HepG2 (cell line): ENCODE data around the gene RBBP8NL. TPM values are rescaled to one million over a fixed set of nuclear protein-coding genes. Genes with fewer than 3 reads are reported as not detected.

ENCODE experiments used
- ARID2 ChIP-seq: sonication (generic); formaldehyde crosslinking; IDR thresholded peaks from 2 replicates; pipeline ENCODE4 v1.8.1; 2022; ENCODE audit warnings: mild to moderate bottlenecking, missing genetic modification reagents, borderline replicate concordance
- BRCA1 ChIP-seq: sonication (generic); formaldehyde crosslinking; IDR thresholded peaks from 2 replicates; pipeline ENCODE4 v1.4.0; 2020; ENCODE audit warnings: missing genetic modification reagents
- CEBPB ChIP-seq: IDR thresholded peaks from 2 replicates; pipeline ENCODE4 v1.6.1; 2011; ENCODE audit warnings: low read depth, low read length, improper control_type of control experiment, borderline replicate concordance
- CENPX ChIP-seq: sonication (generic); formaldehyde crosslinking; IDR thresholded peaks from 2 replicates; pipeline ENCODE4 v1.9.0; 2021; ENCODE audit warnings: mild to moderate bottlenecking, missing genetic modification reagents, moderate library complexity
- FOXC1 ChIP-seq: sonication (generic); formaldehyde crosslinking; IDR thresholded peaks from 2 replicates; pipeline ENCODE4 v1.8.0; 2022; ENCODE audit warnings: mild to moderate bottlenecking, missing genetic modification reagents, borderline replicate concordance
- ISX ChIP-seq: sonication (generic); formaldehyde crosslinking; conservative IDR thresholded peaks from 2 replicates; pipeline ENCODE4 v1.5.0; 2020; ENCODE audit warnings: missing genetic modification reagents
- MEIS1 ChIP-seq: sonication (generic); formaldehyde crosslinking; IDR thresholded peaks from 2 replicates; pipeline ENCODE4 v1.9.0; 2021; ENCODE audit warnings: mild to moderate bottlenecking, missing genetic modification reagents, moderate library complexity, borderline replicate concordance
- NFIB ChIP-seq: sonication (generic); formaldehyde crosslinking; IDR thresholded peaks from 2 replicates; pipeline ENCODE4 v1.9.0; 2021; ENCODE audit warnings: missing genetic modification reagents, mild to moderate bottlenecking, borderline replicate concordance
- PHF20 ChIP-seq: sonication (generic); formaldehyde crosslinking; IDR thresholded peaks from 2 replicates; pipeline ENCODE4 v1.5.0; 2020; ENCODE audit warnings: mild to moderate bottlenecking, missing genetic modification reagents
- RXRA ChIP-seq: sonication (generic); formaldehyde crosslinking; IDR thresholded peaks from 2 replicates; pipeline ENCODE4 v1.5.1; 2020; ENCODE audit warnings: missing genetic modification reagents
- SAP130 ChIP-seq: IDR thresholded peaks from 2 replicates; pipeline ENCODE4 v1.6.1; 2016; ENCODE audit warnings: low read depth
- SMAD9 ChIP-seq: sonication (generic); formaldehyde crosslinking; IDR thresholded peaks from 2 replicates; pipeline ENCODE4 v1.5.1; 2020; ENCODE audit warnings: mild to moderate bottlenecking, missing genetic modification reagents
- SMARCE1 ChIP-seq: fragments of 450-650 bp; IDR thresholded peaks from 2 replicates; pipeline ENCODE4 v1.6.1; 2017; ENCODE audit warnings: borderline replicate concordance
- XRCC5 ChIP-seq: fragments of 200-400 bp; formaldehyde crosslinking; optimal IDR thresholded peaks from 2 replicates; pipeline ENCODE3; 2017; ENCODE audit warnings: mild to moderate bottlenecking, low read length
- ZFAT ChIP-seq: sonication (generic); formaldehyde crosslinking; conservative IDR thresholded peaks from 2 replicates; pipeline ENCODE4 v1.8.1; 2023; ENCODE audit warnings: missing genetic modification reagents, inconsistent platforms
- ZFY ChIP-seq: sonication (generic); formaldehyde crosslinking; IDR thresholded peaks from 2 replicates; pipeline ENCODE4 v1.4.0; 2020; ENCODE audit warnings: missing genetic modification reagents
- ZNF225 ChIP-seq: sonication (generic); formaldehyde crosslinking; IDR thresholded peaks from 2 replicates; pipeline ENCODE4 v1.4.0; 2020; ENCODE audit warnings: mild to moderate bottlenecking, missing genetic modification reagents
- ZNF3 ChIP-seq: IDR thresholded peaks from 2 replicates; pipeline ENCODE4 v1.7.0; 2017; ENCODE audit warnings: inconsistent platforms
- ZNF557 ChIP-seq: sonication (generic); formaldehyde crosslinking; IDR thresholded peaks from 2 replicates; pipeline ENCODE4 v1.4.0; 2020; ENCODE audit warnings: missing genetic modification reagents
- ZNF558 ChIP-seq: sonication (generic); formaldehyde crosslinking; IDR thresholded peaks from 2 replicates; pipeline ENCODE4 v1.9.0; 2022; ENCODE audit warnings: mild to moderate bottlenecking, missing genetic modification reagents, borderline replicate concordance
- ZNF724P ChIP-seq: sonication (generic); formaldehyde crosslinking; IDR thresholded peaks from 2 replicates; pipeline ENCODE4 v1.8.0; 2022; ENCODE audit warnings: missing genetic modification reagents, borderline replicate concordance
- ZNF878 ChIP-seq: sonication (generic); formaldehyde crosslinking; IDR thresholded peaks from 2 replicates; pipeline ENCODE4 v1.8.1; 2023; ENCODE audit warnings: mild to moderate bottlenecking, missing genetic modification reagents, moderate library complexity
- polyA plus RNA-seq, 8 experiments: library from polyadenylated mRNA; depleted of rRNA in 3 of 8; stranded (reverse) in 7 of 8; unstranded in 1 of 8; fragments of >200 nt; fragmentation: Illumina TruSeq in 4 of 8; extraction: Trizol in 4 of 8; gene quantifications; 2 replicates each; pipeline versions ENCODE4 v1.2.1 to v1.2.3, GENCODE V29; 2011 to 2016; ENCODE audit warnings: low read depth in 4 of 8, missing spikeins in 1 of 8, mixed read lengths in 1 of 8; ENCODE audit not compliant: insufficient read depth in 1 of 8
- total RNA-seq, 5 experiments: library from RNA; depleted of rRNA; stranded (reverse); fragments of >200 nt; fragmentation: Illumina TruSeq; extraction: Trizol; gene quantifications; 2 replicates each; pipeline ENCODE4 v1.2.3, GENCODE V29; 2016; ENCODE audit warnings: low read depth in 1 of 5
- TF ChIP-seq, protein P1 (sequence below): IDR thresholded peaks from 2 replicates; pipeline ENCODE4 v1.6.1; 2016; ENCODE audit warnings: low read depth, missing genetic modification reagents, missing compliant biosample characterization
- TF ChIP-seq, protein P2 (sequence below): sonication (generic); formaldehyde crosslinking; IDR thresholded peaks from 2 replicates; pipeline ENCODE4 v1.5.1; 2020; ENCODE audit warnings: mild to moderate bottlenecking, missing genetic modification reagents, moderate library complexity

The RBBP8NL gene
- total and polyA plus RNA-seq, 2 of the 13 experiments (the other 11 are each of a cell fraction or from before 2014, with no cell fraction given): 0.69 to 0.86 TPM

DNA sequence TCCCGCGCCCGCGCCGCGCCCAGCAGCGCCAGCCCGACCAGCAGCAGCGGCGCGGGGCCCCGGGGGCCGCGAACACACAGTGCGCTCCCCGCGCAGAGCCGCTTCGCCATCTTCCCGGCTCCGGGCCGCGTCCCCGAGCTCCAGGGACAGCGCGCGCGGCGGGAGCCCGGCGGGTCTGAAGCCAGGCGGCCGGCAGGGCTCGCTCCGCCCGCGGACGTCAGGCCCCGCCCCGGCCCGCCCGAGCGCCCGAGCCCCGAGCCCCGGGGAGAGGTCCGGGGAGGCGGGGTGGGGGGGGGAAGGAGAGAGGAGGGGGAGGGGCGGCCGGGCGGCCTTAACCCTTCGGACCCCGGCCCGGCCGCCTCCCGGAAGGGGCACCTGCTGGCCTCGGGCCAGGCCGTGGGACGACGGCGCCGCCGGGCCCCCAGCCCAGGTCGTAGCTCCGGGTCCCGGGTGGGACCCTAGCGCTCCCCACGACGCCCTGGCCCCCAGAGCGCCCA is 60.2 kb downstream of the RBBP8NL start, which contains the start of gene LAMA5 (continued):
- TF ChIP-seq CENPX (CRISPR knock-in tag) (no peak), ISX (CRISPR knock-in tag) (no peak), CEBPB (no peak), ZNF724P (CRISPR knock-in tag) (no peak), ARID2 (CRISPR knock-in tag) (no peak; the same call in 1 of the 2 replicates), MEIS1 (CRISPR knock-in tag) (no peak), ZNF878 (CRISPR knock-in tag) (no peak), SMAD9 (no peak), ZFY (CRISPR knock-in tag) (no peak), SAP130 (CRISPR knock-in tag) (no peak; the same call in 1 of the 2 replicates), FOXC1 (CRISPR knock-in tag) (no peak), ZNF3 (CRISPR knock-in tag) (no peak), BRCA1 (CRISPR knock-in tag) (no peak), ZNF558 (no peak), RXRA (no peak), NFIB (CRISPR knock-in tag) (no peak), XRCC5 (no peak), ZNF557 (CRISPR knock-in tag) (no peak), PHF20 (CRISPR knock-in tag) (no peak), SMARCE1 (no peak), ZNF225 (CRISPR knock-in tag) (no peak), ZFAT (no peak; the same call in 1 of the 2 replicates)
- TF ChIP-seq, protein P1, sequence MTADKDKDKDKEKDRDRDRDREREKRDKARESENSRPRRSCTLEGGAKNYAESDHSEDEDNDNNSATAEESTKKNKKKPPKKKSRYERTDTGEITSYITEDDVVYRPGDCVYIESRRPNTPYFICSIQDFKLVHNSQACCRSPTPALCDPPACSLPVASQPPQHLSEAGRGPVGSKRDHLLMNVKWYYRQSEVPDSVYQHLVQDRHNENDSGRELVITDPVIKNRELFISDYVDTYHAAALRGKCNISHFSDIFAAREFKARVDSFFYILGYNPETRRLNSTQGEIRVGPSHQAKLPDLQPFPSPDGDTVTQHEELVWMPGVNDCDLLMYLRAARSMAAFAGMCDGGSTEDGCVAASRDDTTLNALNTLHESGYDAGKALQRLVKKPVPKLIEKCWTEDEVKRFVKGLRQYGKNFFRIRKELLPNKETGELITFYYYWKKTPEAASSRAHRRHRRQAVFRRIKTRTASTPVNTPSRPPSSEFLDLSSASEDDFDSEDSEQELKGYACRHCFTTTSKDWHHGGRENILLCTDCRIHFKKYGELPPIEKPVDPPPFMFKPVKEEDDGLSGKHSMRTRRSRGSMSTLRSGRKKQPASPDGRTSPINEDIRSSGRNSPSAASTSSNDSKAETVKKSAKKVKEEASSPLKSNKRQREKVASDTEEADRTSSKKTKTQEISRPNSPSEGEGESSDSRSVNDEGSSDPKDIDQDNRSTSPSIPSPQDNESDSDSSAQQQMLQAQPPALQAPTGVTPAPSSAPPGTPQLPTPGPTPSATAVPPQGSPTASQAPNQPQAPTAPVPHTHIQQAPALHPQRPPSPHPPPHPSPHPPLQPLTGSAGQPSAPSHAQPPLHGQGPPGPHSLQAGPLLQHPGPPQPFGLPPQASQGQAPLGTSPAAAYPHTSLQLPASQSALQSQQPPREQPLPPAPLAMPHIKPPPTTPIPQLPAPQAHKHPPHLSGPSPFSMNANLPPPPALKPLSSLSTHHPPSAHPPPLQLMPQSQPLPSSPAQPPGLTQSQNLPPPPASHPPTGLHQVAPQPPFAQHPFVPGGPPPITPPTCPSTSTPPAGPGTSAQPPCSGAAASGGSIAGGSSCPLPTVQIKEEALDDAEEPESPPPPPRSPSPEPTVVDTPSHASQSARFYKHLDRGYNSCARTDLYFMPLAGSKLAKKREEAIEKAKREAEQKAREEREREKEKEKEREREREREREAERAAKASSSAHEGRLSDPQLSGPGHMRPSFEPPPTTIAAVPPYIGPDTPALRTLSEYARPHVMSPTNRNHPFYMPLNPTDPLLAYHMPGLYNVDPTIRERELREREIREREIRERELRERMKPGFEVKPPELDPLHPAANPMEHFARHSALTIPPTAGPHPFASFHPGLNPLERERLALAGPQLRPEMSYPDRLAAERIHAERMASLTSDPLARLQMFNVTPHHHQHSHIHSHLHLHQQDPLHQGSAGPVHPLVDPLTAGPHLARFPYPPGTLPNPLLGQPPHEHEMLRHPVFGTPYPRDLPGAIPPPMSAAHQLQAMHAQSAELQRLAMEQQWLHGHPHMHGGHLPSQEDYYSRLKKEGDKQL (CRISPR knock-in tag): no peak
- TF ChIP-seq, protein P2, sequence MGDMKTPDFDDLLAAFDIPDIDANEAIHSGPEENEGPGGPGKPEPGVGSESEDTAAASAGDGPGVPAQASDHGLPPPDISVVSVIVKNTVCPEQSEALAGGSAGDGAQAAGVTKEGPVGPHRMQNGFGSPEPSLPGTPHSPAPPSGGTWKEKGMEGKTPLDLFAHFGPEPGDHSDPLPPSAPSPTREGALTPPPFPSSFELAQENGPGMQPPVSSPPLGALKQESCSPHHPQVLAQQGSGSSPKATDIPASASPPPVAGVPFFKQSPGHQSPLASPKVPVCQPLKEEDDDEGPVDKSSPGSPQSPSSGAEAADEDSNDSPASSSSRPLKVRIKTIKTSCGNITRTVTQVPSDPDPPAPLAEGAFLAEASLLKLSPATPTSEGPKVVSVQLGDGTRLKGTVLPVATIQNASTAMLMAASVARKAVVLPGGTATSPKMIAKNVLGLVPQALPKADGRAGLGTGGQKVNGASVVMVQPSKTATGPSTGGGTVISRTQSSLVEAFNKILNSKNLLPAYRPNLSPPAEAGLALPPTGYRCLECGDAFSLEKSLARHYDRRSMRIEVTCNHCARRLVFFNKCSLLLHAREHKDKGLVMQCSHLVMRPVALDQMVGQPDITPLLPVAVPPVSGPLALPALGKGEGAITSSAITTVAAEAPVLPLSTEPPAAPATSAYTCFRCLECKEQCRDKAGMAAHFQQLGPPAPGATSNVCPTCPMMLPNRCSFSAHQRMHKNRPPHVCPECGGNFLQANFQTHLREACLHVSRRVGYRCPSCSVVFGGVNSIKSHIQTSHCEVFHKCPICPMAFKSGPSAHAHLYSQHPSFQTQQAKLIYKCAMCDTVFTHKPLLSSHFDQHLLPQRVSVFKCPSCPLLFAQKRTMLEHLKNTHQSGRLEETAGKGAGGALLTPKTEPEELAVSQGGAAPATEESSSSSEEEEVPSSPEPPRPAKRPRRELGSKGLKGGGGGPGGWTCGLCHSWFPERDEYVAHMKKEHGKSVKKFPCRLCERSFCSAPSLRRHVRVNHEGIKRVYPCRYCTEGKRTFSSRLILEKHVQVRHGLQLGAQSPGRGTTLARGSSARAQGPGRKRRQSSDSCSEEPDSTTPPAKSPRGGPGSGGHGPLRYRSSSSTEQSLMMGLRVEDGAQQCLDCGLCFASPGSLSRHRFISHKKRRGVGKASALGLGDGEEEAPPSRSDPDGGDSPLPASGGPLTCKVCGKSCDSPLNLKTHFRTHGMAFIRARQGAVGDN: no peak
